Measurements from ENCODE around the gene HSD17B10.
"Not testable (repeated sequence)": the region's sequence is repeated elsewhere in the genome, so short reads cannot be mapped to it uniquely, and the experiment has no call there.

HSD17B10 gene

GRCh38 chrX:53435997-53436396, 1.8 kb upstream of the HSD17B10 start:
- peak; percentile 78 for DNase-seq

GRCh38 chrX:53430231-53430630, 3.9 kb downstream of the HSD17B10 start:
- no peak for DNase-seq

- no peak for DNase-seq
Measured at GRCh38 chrX:53429755-53430154, 4.4 kb downstream of the HSD17B10 start.

- no peak for DNase-seq
Measured at GRCh38 chrX:53422861-53423306, 11.3 kb downstream of the HSD17B10 start, which contains the start of gene RIBC1. Gene RIBC1 (plus strand): TSS chrX:53422873. CDS start chrX:53426277, 3,404 bp downstream.

GRCh38 chrX:53422086-53422860, 11.9 kb downstream of the HSD17B10 start, which contains the start of gene SMC1A:
Gene SMC1A (minus strand): TSS chrX:53422654. CDS start chrX:53422600, 54 bp downstream.
- DNase-seq: peak; percentile 97

GRCh38 chrX:53421772-53422085, 12.4 kb downstream of the HSD17B10 start:
- DNase-seq: no peak

- no peak for DNase-seq
Measured at GRCh38 chrX:53421125-53421524, 13.0 kb downstream of the HSD17B10 start.

- not testable (repeated sequence) for DNase-seq
Measured at GRCh38 chrX:53420351-53420750, 13.8 kb downstream of the HSD17B10 start.

GRCh38 chrX:53412446-53412845, 21.7 kb downstream of the HSD17B10 start:
- no peak for DNase-seq

GRCh38 chrX:53403535-53403934, 30.6 kb downstream of the HSD17B10 start:
- no peak for DNase-seq

GRCh38 chrX:53398216-53398615, 36.0 kb downstream of the HSD17B10 start:
- DNase-seq: no peak

GRCh38 chrX:53395605-53396298, 38.4 kb downstream of the HSD17B10 start:
- DNase-seq: no peak

- no peak for DNase-seq
Measured at GRCh38 chrX:53383376-53384076, 50.6 kb downstream of the HSD17B10 start.

Data from NCI-H69 (cell line).